Measurements from ENCODE around the gene MFNG. TPM values are rescaled to one million over a fixed set of nuclear protein-coding genes. Genes with fewer than 3 reads are reported as not detected.
"Not testable (repeated sequence)": the region's sequence is repeated elsewhere in the genome, so short reads cannot be mapped to it uniquely, and the experiment has no call there.

MFNG gene
- total and polyA plus RNA-seq, 2 experiments from 2014 or later, result 3.3 TPM

GRCh38 chr22:37471727-37472417 is 14.3 kb downstream of the MFNG start:
- Histone ChIP-seq H2AFZ (no peak overlapping the region), H3K27ac (no peak overlapping the region), H4K20me1 (ENCODE audit: insufficient read depth, poor library complexity, severe bottlenecking) (no peaks in the 10 kb centered on the region), H3K4me1 (ENCODE audit: insufficient read depth) (no peaks in the 10 kb centered on the region), H3K4me3 (no peak overlapping the region), H3K36me3 (replicated peaks; ENCODE audit: insufficient read depth, low read depth) (no peaks in the 10 kb centered on the region), H3K79me2 (no peaks in the 10 kb centered on the region), H3K9me2 (replicated peaks; ENCODE audit: insufficient read depth) (no peaks in the 10 kb centered on the region), H3K27me3 (no peaks in the 10 kb centered on the region), H3K9me3 (ENCODE audit: low read depth) (no peaks in the 10 kb centered on the region), H3K4me2 (no peak overlapping the region)
- WGBS (ENCODE audit: low lambda C conversion rate, missing lambda C conversion rate), result 92% methylated on average over 9 of the region's 9 CpGs
- TF ChIP-seq EZH2 (IDR thresholded peaks at IDR 0.05; ENCODE audit: borderline replicate concordance), result no peak
- TF ChIP-seq, protein P1, sequence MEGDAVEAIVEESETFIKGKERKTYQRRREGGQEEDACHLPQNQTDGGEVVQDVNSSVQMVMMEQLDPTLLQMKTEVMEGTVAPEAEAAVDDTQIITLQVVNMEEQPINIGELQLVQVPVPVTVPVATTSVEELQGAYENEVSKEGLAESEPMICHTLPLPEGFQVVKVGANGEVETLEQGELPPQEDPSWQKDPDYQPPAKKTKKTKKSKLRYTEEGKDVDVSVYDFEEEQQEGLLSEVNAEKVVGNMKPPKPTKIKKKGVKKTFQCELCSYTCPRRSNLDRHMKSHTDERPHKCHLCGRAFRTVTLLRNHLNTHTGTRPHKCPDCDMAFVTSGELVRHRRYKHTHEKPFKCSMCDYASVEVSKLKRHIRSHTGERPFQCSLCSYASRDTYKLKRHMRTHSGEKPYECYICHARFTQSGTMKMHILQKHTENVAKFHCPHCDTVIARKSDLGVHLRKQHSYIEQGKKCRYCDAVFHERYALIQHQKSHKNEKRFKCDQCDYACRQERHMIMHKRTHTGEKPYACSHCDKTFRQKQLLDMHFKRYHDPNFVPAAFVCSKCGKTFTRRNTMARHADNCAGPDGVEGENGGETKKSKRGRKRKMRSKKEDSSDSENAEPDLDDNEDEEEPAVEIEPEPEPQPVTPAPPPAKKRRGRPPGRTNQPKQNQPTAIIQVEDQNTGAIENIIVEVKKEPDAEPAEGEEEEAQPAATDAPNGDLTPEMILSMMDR (IDR thresholded peaks at IDR 0.05; ENCODE audit: poor library complexity), result no peak
- TF ChIP-seq EZH2phosphoT487 (IDR thresholded peaks at IDR 0.05; ENCODE audit: low read depth, severe bottlenecking, unreplicated experiment), result no peak
- no peak for DNase-seq (ENCODE audit: low spot score)

- no peaks in the 10 kb centered on the region for H4K20me1 ChIP-seq (ENCODE audit: insufficient read depth, poor library complexity, severe bottlenecking)
- no peak overlapping the region for H3K4me2 ChIP-seq
- no peak for DNase-seq (ENCODE audit: low spot score)
- no peak overlapping the region for H2AFZ ChIP-seq
- H3K9me2 ChIP-seq (replicated peaks; ENCODE audit: insufficient read depth), result no peaks in the 10 kb centered on the region
- no peak overlapping the region for H3K27ac ChIP-seq
- 77% methylated on average over 5 of the region's 5 CpGs for WGBS (ENCODE audit: low lambda C conversion rate, missing lambda C conversion rate)
- no peak overlapping the region for H3K4me3 ChIP-seq
- no peaks in the 10 kb centered on the region for H3K9me3 ChIP-seq (ENCODE audit: low read depth)
- H3K36me3 ChIP-seq (replicated peaks; ENCODE audit: insufficient read depth, low read depth), result no peaks in the 10 kb centered on the region
- no peaks in the 10 kb centered on the region for H3K4me1 ChIP-seq (ENCODE audit: insufficient read depth)
- no peaks in the 10 kb centered on the region for H3K27me3 ChIP-seq
- TF ChIP-seq EZH2phosphoT487 (IDR thresholded peaks at IDR 0.05; ENCODE audit: low read depth, severe bottlenecking, unreplicated experiment) (no peak), EZH2 (IDR thresholded peaks at IDR 0.05; ENCODE audit: borderline replicate concordance) (no peak)
- TF ChIP-seq, protein P1 (IDR thresholded peaks at IDR 0.05; ENCODE audit: poor library complexity), result no peak
- no peaks in the 10 kb centered on the region for H3K79me2 ChIP-seq
Measured at GRCh38 chr22:37470087-37470445, 16.1 kb downstream of the MFNG start.

DNA sequence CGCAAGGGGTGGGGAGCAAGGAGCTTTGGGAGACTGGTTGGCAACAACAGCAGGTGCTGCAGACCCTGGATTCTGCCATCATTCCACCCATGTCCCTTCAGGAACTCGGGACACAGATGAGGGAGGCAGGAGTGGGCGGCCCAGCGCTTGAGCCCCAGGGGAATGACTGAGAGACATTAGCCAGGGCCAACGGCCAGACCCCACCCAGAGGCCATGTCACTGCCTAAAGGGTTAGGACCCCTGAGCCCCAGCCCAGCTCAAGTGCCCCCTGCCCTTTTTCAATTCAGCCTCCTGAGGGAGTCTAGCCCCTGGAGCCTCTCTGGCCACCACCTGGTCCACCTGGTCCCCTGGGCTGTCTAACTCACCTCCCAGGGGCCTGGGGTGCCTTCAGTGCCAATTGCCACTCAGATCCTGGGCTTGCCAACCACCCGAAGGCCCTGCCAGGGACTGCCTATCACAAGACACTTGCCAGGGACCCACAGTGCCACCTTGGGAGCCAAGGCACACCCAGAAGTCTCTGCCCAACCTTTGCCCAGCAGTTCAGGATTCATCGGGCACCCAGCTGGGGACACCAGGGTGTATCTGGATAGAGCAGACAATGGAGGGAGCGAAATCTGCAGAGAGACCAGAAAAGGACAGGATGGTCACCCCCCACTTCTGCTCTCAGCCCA is 16.6 kb downstream of the MFNG start:
- H3K27me3 ChIP-seq, result no peaks in the 10 kb centered on the region
- no peak overlapping the region for H3K4me3 ChIP-seq
- no peaks in the 10 kb centered on the region for H3K36me3 ChIP-seq (replicated peaks; ENCODE audit: insufficient read depth, low read depth)
- no peak overlapping the region for H3K4me2 ChIP-seq
- DNase-seq (ENCODE audit: low spot score), result no peak
- 86% methylated on average over 8 of the region's 8 CpGs for WGBS (ENCODE audit: low lambda C conversion rate, missing lambda C conversion rate)
- no peaks in the 10 kb centered on the region for H3K9me3 ChIP-seq (ENCODE audit: low read depth)
- no peaks in the 10 kb centered on the region for H3K79me2 ChIP-seq
- H3K4me1 ChIP-seq (ENCODE audit: insufficient read depth), result no peaks in the 10 kb centered on the region
- H2AFZ ChIP-seq, result no peak overlapping the region
- H3K27ac ChIP-seq, result no peak overlapping the region
- no peak for TF ChIP-seq EZH2phosphoT487 (IDR thresholded peaks at IDR 0.05; ENCODE audit: low read depth, severe bottlenecking, unreplicated experiment)
- no peaks in the 10 kb centered on the region for H4K20me1 ChIP-seq (ENCODE audit: insufficient read depth, poor library complexity, severe bottlenecking)
- no peaks in the 10 kb centered on the region for H3K9me2 ChIP-seq (replicated peaks; ENCODE audit: insufficient read depth)

DNA sequence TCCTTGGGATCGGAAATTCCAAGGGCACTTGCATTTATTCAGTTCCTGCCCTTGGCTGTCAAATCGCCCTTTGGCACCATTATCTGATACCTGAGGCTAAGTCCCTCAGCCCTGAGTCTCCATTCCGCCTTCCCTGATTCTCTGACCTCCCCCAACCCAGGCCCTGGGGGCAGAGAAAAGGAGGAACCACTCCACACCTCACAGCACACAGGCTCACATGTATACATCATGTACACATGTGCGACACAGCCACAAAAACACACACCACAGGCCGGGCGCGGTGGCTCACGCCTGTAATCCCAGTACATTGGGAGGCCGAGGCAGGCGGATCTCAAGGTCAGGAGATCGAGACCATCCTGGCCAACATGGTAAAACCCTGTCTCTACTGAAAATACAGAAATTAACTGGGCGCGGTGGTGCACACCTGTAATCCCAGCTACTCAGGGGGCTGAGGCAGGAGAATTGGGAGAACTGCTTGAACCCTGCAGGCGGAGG is 17.9 kb downstream of the MFNG start:
- not testable (repeated sequence) for H3K4me3 ChIP-seq; H3K79me2 ChIP-seq; H4K20me1 ChIP-seq (ENCODE audit: insufficient read depth, poor library complexity, severe bottlenecking); H3K9me2 ChIP-seq (replicated peaks; ENCODE audit: insufficient read depth); H3K4me1 ChIP-seq (ENCODE audit: insufficient read depth); H3K27me3 ChIP-seq; H3K36me3 ChIP-seq (replicated peaks; ENCODE audit: insufficient read depth, low read depth); H3K27ac ChIP-seq; H3K4me2 ChIP-seq; H3K9me3 ChIP-seq (ENCODE audit: low read depth); H2AFZ ChIP-seq; DNase-seq (ENCODE audit: low spot score)
- 90% methylated on average over 14 of the region's 14 CpGs for WGBS (ENCODE audit: low lambda C conversion rate, missing lambda C conversion rate)

All from hepatocyte (in vitro differentiated cells).